GM18909 (cell line): ENCODE measurements around the gene NATD1.
"Not testable (repeated sequence)": the region's sequence is repeated elsewhere in the genome, so short reads cannot be mapped to it uniquely, and the experiment has no call there.

Experiments
- ATAC-seq: cut with Tn5 transposase; IDR thresholded peaks from one replicate; pipeline ENCODE4 v1.9.1; 2021; ENCODE audit warnings: mild to moderate bottlenecking; ENCODE audit not compliant: unreplicated experiment, poor library complexity

The NATD1 gene

DNA sequence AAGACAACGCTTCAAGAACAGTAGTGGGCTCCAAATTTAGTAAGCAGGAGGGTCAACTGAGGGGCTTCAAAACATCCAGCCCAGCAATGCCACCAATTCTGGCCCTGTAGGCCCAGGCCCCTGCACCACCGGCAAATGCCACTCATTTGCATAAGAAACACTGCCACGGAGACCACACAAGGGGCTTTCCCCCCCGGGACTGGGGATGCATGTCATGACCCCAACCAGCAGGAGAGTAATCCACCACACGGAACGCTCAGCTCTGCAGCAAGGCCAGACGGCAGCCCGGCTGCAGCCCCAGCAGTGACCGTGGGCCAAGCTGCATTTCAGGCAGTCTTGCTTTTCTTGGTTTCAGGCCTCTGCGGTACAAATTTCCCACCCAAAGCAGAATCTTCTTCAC is 53.4 kb downstream of the NATD1 start:
- no peak for ATAC-seq

DNA sequence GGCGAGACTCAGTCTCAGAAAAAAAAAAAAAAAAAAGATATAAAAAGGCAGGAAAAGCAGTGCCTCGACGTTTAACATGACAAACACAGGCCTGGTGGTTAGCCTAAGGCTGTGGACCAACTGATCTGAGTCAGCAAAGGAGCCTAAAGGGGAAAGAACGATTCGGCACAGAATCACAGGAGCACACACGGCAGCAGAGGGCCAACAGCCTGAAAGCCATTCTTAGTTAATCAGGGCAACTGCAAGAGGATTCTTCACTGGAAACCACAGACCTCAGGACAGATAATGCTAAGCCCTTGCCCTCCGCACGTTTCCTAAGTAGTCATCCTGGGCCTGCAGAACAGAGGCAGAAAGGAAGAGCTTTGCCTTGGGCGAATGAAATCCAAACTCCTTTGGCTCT is 53.9 kb downstream of the NATD1 start:
- ATAC-seq: no peak

DNA sequence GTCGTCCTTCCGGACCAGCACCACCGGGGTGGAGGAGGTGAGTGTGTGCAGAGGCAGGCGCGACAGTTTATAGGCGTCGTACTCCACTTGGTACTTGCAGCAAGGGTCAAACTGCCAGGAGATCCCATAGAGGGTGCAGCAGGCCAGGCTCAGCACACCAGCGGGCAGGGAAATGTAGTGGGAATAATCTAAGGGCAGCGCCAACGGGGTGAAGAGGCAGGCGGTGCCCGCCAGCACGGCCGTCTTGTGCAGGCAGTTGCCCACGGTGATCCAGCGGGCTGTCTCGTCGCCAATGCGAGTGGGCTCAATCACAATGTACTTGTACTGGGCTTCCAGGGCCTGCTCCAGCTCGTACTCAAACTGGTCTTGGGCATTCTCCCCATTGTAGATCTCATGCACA is 54.8 kb downstream of the NATD1 start:
- no peak for ATAC-seq

DNA sequence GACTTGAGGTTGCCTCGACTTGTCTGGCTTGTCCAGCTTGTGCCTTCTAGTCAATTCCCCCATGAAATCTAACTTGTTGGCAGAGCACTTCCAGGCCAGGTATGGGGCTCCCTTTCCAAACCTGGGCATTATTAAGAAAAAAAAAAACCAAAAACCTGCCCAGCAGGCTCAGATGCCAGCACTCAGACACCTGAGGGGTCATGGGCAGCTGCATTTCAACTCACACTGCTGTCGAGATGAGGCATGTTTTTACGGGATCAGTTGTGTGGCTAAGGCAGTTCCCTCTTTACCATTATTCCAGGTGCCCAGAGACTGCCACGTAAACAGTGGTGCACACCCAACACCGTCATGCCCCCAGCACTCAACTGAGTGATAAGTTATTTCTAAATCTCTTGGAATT is 57.1 kb downstream of the NATD1 start:
- no peak for ATAC-seq

DNA sequence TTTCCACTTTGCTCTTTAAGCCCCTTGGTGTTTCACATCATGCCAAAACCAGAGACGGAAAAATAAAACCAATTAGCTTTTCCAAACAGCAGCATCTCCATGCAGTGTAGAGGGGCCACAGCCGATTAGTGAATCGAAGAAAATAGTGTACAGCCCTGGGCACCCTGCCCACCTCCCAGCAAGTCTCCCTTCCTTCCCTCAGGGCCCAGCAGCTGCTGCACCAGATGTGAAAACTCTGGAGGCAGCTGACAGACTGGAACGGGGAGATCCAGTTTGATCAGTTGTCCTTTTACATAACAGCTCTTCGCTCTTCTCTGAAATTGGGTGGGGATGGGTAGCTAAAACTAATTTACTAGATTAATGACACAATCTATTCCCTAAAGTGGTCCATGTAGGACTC is 58.5 kb downstream of the NATD1 start:
- no peak for ATAC-seq

DNA sequence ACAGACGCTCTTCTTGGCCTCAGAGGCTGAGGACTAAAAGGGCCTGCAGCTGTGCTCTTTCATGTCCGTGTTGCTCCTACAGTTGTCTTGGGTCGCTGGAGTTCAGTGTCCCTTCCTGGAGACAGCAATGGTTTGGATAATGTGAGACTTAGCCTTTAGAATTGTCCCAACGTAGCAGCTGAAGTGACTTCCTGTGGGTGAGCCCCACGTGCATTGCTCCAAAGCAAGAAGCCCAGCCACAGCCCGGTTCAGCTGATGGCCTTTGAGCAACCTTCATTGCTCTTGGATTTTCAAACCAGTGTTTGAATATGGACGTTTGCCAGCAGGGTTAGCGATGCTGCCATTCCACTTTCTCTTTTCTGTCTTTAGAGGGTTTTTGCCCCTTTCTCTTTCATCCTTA is 59.0 kb downstream of the NATD1 start:
- ATAC-seq: no peak

DNA sequence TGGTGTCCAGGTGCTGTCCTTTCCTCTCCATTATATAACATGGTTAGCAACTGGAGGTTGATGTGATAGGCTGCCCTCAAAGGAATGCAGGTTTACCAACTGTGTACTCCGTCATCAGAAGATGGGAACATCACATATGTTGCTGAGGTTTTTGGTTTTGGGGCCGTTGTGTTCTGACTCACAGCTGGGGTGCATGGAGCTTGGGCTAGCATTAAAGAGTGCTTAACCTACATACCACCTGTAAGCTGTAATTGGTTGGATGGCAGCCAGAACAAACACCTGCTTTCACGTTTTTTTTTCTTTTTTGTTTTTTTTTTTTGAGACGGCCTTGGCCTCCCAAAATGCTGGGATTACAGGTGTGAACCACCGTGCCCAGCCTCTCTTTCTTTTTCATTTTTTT is 60.2 kb downstream of the NATD1 start:
- ATAC-seq: no peak

DNA sequence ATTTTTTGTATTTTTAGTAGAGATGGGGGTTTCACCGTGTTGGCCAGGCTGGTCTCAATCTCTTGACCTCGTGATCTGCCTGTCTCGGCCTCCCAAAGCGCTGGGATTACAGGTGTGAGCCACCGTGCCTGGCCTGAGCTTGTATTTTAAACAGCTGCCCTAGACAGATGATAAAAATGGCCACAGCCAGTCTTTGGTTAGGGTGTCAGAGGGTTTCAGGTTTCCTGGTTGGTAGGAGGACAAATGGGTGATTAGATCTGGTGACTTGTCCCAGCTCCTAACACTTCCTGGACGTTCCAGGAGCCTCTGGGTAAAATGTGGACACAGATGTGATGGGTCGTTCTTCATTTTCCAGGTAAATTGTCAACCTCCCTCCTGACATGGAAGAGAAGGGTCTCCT is 60.8 kb downstream of the NATD1 start:
- ATAC-seq: not testable (repeated sequence)

DNA sequence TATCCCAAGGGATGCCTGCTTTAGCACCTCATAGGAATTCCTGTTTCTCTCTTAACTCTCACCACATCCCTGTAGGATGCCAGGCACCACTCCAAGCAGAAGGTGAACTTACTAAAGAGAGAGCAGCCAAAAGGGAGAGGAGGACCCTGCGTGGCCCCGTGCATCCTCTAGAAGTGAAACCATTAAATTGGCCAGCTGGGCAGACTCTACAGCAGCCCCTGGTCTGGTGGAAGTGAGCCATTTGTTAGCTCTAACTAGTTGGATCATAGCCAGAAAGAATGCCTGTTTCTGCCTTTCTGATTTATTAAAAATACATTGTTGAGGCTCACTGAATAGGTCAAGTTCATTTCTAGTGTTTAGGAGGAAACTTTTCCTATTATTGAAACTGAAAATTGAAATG is 61.5 kb downstream of the NATD1 start:
- no peak for ATAC-seq

DNA sequence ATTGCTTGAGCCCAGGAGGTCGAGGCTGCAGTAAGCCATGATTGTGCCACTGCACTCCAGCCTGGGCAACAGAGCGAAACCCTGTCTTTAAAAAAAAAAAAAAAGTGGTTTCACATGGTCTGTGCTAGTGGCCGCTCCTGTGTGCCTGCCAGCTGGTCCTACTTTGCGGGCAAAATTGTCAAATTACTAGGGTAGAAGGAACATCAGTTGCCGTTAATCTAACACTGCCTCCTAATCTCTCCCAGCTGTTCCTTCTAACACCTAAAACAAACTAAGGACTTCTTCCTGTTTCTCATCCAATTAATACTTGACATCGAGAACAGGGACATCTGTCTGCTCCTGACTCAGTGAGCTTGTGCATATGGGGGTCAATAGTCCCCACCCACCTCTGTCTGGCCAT is 63.1 kb downstream of the NATD1 start:
- ATAC-seq: no peak

DNA sequence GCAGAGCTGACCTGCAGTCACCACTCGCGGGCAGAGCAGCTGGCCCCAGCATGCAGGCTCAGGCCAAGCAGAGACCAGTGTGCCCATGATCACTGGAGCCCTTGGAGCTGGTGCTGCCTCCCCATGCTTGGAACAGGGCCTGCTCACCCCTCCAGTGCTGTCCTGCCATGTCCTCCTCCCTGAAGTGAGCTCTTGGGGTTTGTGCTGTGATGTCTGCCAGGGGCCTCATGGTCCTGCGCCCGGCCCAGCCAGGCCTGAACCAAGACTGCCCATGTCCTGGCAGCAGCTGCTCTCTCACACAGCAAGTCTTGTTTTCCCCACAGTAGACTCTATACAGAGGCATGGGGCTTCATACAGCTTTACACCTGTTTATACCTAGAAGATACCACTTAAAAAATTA is 63.8 kb downstream of the NATD1 start:
- ATAC-seq: no peak
